HCT116 (cell line): Measurements from ENCODE around the gene RAMP2. TPM values are rescaled to one million over a fixed set of nuclear protein-coding genes. Genes with fewer than 3 reads are reported as not detected.

Experiments
- ATAC-seq: fragments of 200-7000 bp; cut with Tn5 transposase; 2 replicates; pipeline ENCODE4 v1.9.1; 2020; ENCODE audit warnings: mild to moderate bottlenecking, moderate library complexity
- BruUV-seq: library from RNA; stranded (reverse); fragments of 400-500 nt; replicated peaks from 2 replicates; lab custom pipeline; 2021; lab: Mats Ljungman, UMichigan
- CTCF ChIA-PET: fragments of 300-600 bp; sonication (Branson Sonifier 250); formaldehyde crosslinking; loops from one replicate; lab custom pipeline; 2021; ENCODE audit warnings: antibody characterized with exemption; lab: Charles Lee
- POLR2A ChIA-PET: fragments of 300-600, 350-600 bp; sonication (Branson Sonifier 250); formaldehyde crosslinking; loops from one replicate; lab custom pipeline; 2021; ENCODE audit warnings: antibody characterized with exemption; lab: Charles Lee
- RAD21 ChIA-PET, 2 experiments: fragments of 300-600 bp; sonication (Branson Sonifier 250); formaldehyde crosslinking; loops; one replicate each; lab custom pipeline; 2023; ENCODE audit warnings: low total read pairs in 2 of 2; ENCODE audit not compliant: uncharacterized antibody in 2 of 2, unreplicated experiment in 2 of 2, low non-redundant PET in 1 of 2; lab: Charles Lee
- DNase-seq: peaks from one replicate; pipeline ENCODE4 v3.0.0-alpha.2; 2010; ENCODE audit warnings: low read depth, low spot score
- H2AFZ ChIP-seq: fragments of 200-600 bp; shearing (Covaris generic), sonication (generic); 2 replicates; pipeline ENCODE4 v1.6.1; 2017; ENCODE audit warnings: low read depth, mixed run types, mixed read lengths, antibody characterized with exemption, low read length; ENCODE audit not compliant: poor library complexity, severe bottlenecking
- H3K27ac ChIP-seq: 2 replicates; pipeline ENCODE4 v1.5.1; 2012; ENCODE audit warnings: low read depth, low read length
- H3K27me3 ChIP-seq: fragments of 200-600 bp; sonication (generic); 2 replicates; pipeline ENCODE4 v1.6.1; 2016; ENCODE audit warnings: mixed run types, low read length, mixed read lengths; ENCODE audit not compliant: insufficient read depth
- H3K36me3 ChIP-seq, 2 experiments: fragments of 200-500 bp in 1 of 2; fragments of 200-600 bp in 1 of 2; sonication (Bioruptor generic) in 1 of 2; sonication (generic) in 1 of 2; 2 replicates each; pipeline versions ENCODE4 v1.5.1 to v1.6.1; 2014 to 2016; ENCODE audit warnings: low read length in 2 of 2, inconsistent platforms in 1 of 2, mixed read lengths in 1 of 2, mixed run types in 1 of 2; ENCODE audit not compliant: insufficient read depth in 2 of 2, control insufficient read depth in 1 of 2
- H3K4me1 ChIP-seq, 2 experiments: fragments of 200-600 bp in 1 of 2; sonication (generic) in 1 of 2; 2 replicates each; pipeline versions ENCODE4 v1.5.1 to v1.6.1; 2012 to 2017; ENCODE audit warnings: low read length in 2 of 2, inconsistent platforms in 1 of 2, mild to moderate bottlenecking in 1 of 2, mixed read lengths in 1 of 2, mixed run types in 1 of 2, moderate library complexity in 1 of 2; ENCODE audit not compliant: insufficient read depth in 2 of 2, control insufficient read depth in 1 of 2
- H3K4me2 ChIP-seq: fragments of 200-600 bp; sonication (generic); 2 replicates; pipeline ENCODE4 v1.6.1; 2017; ENCODE audit warnings: mixed run types, low read length, mixed read lengths
- H3K4me3 ChIP-seq, 2 experiments: fragments of 200-600 bp in 1 of 2; sonication (generic) in 1 of 2; replicated peaks in 1 of 2; 2 replicates each; pipeline ENCODE4 v1.5.1; 2011 to 2016; ENCODE audit warnings: low read length in 2 of 2, control low read depth in 1 of 2, low read depth in 1 of 2, mild to moderate bottlenecking in 1 of 2, mixed read lengths in 1 of 2, mixed run types in 1 of 2
- H3K79me2 ChIP-seq: fragments of 200-600 bp; sonication (generic); 2 replicates; pipeline ENCODE4 v1.6.1; 2017; ENCODE audit warnings: mild to moderate bottlenecking, mixed run types, low read length, moderate library complexity, mixed read lengths; ENCODE audit not compliant: insufficient read depth
- H3K9ac ChIP-seq: fragments of 200-600 bp; sonication (generic); 2 replicates; pipeline ENCODE4 v1.6.1; 2016; ENCODE audit warnings: low read length, mixed read lengths
- H3K9me2 ChIP-seq: fragments of 200-600 bp; sonication (generic), shearing (Covaris generic); 2 replicates; pipeline ENCODE4 v1.6.1; 2017; ENCODE audit warnings: mixed run types, mild to moderate bottlenecking, moderate library complexity; ENCODE audit not compliant: insufficient read depth
- H3K9me3 ChIP-seq, 2 experiments: fragments of 200-500 bp in 1 of 2; fragments of 200-600 bp in 1 of 2; sonication (Bioruptor generic) in 1 of 2; sonication (generic) in 1 of 2; 2 replicates each; pipeline ENCODE4 v1.6.1; 2014 to 2017; ENCODE audit warnings: low read length in 2 of 2, mixed read lengths in 2 of 2, inconsistent platforms in 1 of 2, low read depth in 1 of 2, mild to moderate bottlenecking in 1 of 2, mixed run types in 1 of 2, moderate library complexity in 1 of 2; ENCODE audit not compliant: control insufficient read depth in 1 of 2, insufficient read depth in 1 of 2
- H4K20me1 ChIP-seq: fragments of 200-600 bp; sonication (generic), shearing (Covaris generic); 2 replicates; pipeline ENCODE4 v1.6.1; 2017; ENCODE audit warnings: mixed run types, mild to moderate bottlenecking, moderate library complexity; ENCODE audit not compliant: insufficient read depth
- CBX3 ChIP-seq: IDR thresholded peaks from 2 replicates; pipeline ENCODE4 v1.6.1; 2012; ENCODE audit warnings: low read depth
- EGR1 ChIP-seq: IDR thresholded peaks from 2 replicates; pipeline ENCODE4 v1.6.1; 2012; ENCODE audit warnings: low read depth
- ELF1 ChIP-seq: IDR thresholded peaks from 2 replicates; pipeline ENCODE4 v1.6.1; 2012; ENCODE audit warnings: low read depth, borderline replicate concordance
- EZH2 ChIP-seq: fragments of 200-600 bp; sonication (generic); IDR thresholded peaks from 2 replicates; pipeline ENCODE4 v1.6.1; 2017; ENCODE audit warnings: antibody characterized with exemption, mixed run types
- JUND ChIP-seq: IDR thresholded peaks from 2 replicates; pipeline ENCODE4 v1.6.1; 2012
- POLR2A ChIP-seq: IDR thresholded peaks from 2 replicates; pipeline ENCODE4 v1.7.0; 2011; ENCODE audit warnings: borderline replicate concordance; ENCODE audit not compliant: insufficient read depth, insufficient read length; ENCODE audit errors: extremely low read depth
- POLR2AphosphoS5 ChIP-seq: IDR thresholded peaks from 2 replicates; pipeline ENCODE4 v1.6.1; 2011; ENCODE audit warnings: mild to moderate bottlenecking, low read depth, low read length, moderate library complexity
- SP1 ChIP-seq: IDR thresholded peaks from 2 replicates; pipeline ENCODE4 v1.6.1; 2012; ENCODE audit warnings: low read depth
- TCF7L2 ChIP-seq: IDR thresholded peaks from 2 replicates; pipeline ENCODE4 v1.7.0; 2011; ENCODE audit warnings: borderline replicate concordance, inconsistent platforms; ENCODE audit not compliant: insufficient read depth, insufficient read length; ENCODE audit errors: extremely low read depth
- YY1 ChIP-seq: IDR thresholded peaks from 2 replicates; pipeline ENCODE4 v1.6.1; 2011; ENCODE audit warnings: low read length, low read depth, moderate library complexity, mild to moderate bottlenecking; ENCODE audit not compliant: insufficient replicate concordance; ENCODE audit errors: extremely low read depth
- ZNF274 ChIP-seq: fragments of 200-500 bp; sonication (Bioruptor generic); IDR thresholded peaks from 2 replicates; pipeline ENCODE4 v1.6.1; 2014; ENCODE audit warnings: mild to moderate bottlenecking, low read depth, low read length, inconsistent platforms
- intact Hi-C: fragments of 100-400 bp; cut with micrococcal nuclease; formaldehyde crosslinking; loops from 2 replicates; pipeline ENCODE4 v1.10.0; 2022
- total RNA-seq: library from RNA; stranded (reverse); gene quantifications from one replicate; pipeline ENCODE4 v1.2.1, GENCODE V29; 2021; ENCODE audit not compliant: unreplicated experiment
- TF ChIP-seq, protein P1 (sequence below): IDR thresholded peaks from 2 replicates; pipeline ENCODE4 v1.6.1; 2012; ENCODE audit warnings: low read depth
- TF ChIP-seq, protein P2 (sequence below): IDR thresholded peaks from 2 replicates; pipeline ENCODE4 v1.6.1; 2011; ENCODE audit warnings: mild to moderate bottlenecking, low read length, moderate library complexity; ENCODE audit not compliant: insufficient replicate concordance; ENCODE audit errors: extremely low read depth
- TF ChIP-seq, protein P3 (sequence below), 3 experiments: fragments of 200-600 bp in 1 of 3; sonication (generic) in 1 of 3; IDR thresholded peaks in 2 of 3; conservative IDR thresholded peaks in 1 of 3; 2 replicates each; pipeline ENCODE4 v1.5.1; 2012 to 2017; ENCODE audit warnings: low read depth in 2 of 3, low read length in 2 of 3, antibody characterized with exemption in 1 of 3, borderline replicate concordance in 1 of 3, control low read depth in 1 of 3, mild to moderate bottlenecking in 1 of 3, mixed read lengths in 1 of 3, mixed run types in 1 of 3, moderate library complexity in 1 of 3; ENCODE audit not compliant: insufficient read depth in 1 of 3

Gene RAMP2
- total RNA-seq, 1 experiment from 2014 or later = not detected

DNA sequence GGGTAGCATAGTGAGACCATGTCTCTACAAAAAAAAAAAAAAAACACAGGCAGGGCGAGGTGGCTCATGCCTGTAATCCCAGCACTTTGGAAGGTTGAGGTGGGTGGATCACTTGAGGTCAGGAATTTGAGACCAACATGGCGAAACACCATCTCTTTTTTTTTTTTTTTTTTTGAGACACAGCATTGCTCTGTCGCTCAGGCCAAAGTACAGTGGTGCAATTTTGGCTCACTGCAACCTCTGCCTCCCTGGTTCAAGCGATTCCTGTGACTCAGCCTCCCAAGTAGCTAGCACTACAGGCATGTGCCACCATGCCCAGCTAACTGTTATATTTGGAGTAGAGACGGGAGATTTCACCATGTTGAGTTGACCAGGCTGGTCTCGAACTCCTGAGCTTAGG, 5.1 kb downstream of the RAMP2 start:
- Histone ChIP-seq H3K36me3 (no peaks in the 10 kb centered on the region), H3K27ac (no peak overlapping the region), H2AFZ (no peak overlapping the region), H3K4me1 (peaks cover 0 to 8% of the 10 kb centered on the region in 2 experiments; a peak in 3 of 4 replicates), H4K20me1 (no peaks in the 10 kb centered on the region), H3K4me3 (no peak overlapping the region), H3K27me3 (no peaks in the 10 kb centered on the region), H3K79me2 (no peaks in the 10 kb centered on the region), H3K9me2 (no peaks in the 10 kb centered on the region), H3K4me2 (no peak overlapping the region), H3K9ac (no peak overlapping the region), H3K9me3 (no peaks in the 10 kb centered on the region)
- DNase-seq (no peak), ATAC-seq (no peak)
- BruUV-seq = no TSS peak
- ChIA-PET RAD21 (interaction anchor here in 1 of 2 experiments (0.7 kb wide), 1 partner anchor 94 kb away, joined by 3 read pairs; no protein-coding TSS in a partner anchor), POLR2A (no interaction called here), CTCF (no interaction called here)
- intact Hi-C loops = no loop called here
- TF ChIP-seq EGR1 (no peak), YY1 (no peak), TCF7L2 (no peak), ELF1 (no peak), CBX3 (no peak), POLR2A (no peak), JUND (no peak), EZH2 (no peak), POLR2AphosphoS5 (no peak), SP1 (no peak), ZNF274 (no peak)
- TF ChIP-seq, protein P1, sequence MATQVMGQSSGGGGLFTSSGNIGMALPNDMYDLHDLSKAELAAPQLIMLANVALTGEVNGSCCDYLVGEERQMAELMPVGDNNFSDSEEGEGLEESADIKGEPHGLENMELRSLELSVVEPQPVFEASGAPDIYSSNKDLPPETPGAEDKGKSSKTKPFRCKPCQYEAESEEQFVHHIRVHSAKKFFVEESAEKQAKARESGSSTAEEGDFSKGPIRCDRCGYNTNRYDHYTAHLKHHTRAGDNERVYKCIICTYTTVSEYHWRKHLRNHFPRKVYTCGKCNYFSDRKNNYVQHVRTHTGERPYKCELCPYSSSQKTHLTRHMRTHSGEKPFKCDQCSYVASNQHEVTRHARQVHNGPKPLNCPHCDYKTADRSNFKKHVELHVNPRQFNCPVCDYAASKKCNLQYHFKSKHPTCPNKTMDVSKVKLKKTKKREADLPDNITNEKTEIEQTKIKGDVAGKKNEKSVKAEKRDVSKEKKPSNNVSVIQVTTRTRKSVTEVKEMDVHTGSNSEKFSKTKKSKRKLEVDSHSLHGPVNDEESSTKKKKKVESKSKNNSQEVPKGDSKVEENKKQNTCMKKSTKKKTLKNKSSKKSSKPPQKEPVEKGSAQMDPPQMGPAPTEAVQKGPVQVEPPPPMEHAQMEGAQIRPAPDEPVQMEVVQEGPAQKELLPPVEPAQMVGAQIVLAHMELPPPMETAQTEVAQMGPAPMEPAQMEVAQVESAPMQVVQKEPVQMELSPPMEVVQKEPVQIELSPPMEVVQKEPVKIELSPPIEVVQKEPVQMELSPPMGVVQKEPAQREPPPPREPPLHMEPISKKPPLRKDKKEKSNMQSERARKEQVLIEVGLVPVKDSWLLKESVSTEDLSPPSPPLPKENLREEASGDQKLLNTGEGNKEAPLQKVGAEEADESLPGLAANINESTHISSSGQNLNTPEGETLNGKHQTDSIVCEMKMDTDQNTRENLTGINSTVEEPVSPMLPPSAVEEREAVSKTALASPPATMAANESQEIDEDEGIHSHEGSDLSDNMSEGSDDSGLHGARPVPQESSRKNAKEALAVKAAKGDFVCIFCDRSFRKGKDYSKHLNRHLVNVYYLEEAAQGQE = no peak
- TF ChIP-seq, protein P2, sequence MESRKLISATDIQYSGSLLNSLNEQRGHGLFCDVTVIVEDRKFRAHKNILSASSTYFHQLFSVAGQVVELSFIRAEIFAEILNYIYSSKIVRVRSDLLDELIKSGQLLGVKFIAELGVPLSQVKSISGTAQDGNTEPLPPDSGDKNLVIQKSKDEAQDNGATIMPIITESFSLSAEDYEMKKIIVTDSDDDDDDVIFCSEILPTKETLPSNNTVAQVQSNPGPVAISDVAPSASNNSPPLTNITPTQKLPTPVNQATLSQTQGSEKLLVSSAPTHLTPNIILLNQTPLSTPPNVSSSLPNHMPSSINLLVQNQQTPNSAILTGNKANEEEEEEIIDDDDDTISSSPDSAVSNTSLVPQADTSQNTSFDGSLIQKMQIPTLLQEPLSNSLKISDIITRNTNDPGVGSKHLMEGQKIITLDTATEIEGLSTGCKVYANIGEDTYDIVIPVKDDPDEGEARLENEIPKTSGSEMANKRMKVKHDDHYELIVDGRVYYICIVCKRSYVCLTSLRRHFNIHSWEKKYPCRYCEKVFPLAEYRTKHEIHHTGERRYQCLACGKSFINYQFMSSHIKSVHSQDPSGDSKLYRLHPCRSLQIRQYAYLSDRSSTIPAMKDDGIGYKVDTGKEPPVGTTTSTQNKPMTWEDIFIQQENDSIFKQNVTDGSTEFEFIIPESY = no peak
- TF ChIP-seq, protein P3, sequence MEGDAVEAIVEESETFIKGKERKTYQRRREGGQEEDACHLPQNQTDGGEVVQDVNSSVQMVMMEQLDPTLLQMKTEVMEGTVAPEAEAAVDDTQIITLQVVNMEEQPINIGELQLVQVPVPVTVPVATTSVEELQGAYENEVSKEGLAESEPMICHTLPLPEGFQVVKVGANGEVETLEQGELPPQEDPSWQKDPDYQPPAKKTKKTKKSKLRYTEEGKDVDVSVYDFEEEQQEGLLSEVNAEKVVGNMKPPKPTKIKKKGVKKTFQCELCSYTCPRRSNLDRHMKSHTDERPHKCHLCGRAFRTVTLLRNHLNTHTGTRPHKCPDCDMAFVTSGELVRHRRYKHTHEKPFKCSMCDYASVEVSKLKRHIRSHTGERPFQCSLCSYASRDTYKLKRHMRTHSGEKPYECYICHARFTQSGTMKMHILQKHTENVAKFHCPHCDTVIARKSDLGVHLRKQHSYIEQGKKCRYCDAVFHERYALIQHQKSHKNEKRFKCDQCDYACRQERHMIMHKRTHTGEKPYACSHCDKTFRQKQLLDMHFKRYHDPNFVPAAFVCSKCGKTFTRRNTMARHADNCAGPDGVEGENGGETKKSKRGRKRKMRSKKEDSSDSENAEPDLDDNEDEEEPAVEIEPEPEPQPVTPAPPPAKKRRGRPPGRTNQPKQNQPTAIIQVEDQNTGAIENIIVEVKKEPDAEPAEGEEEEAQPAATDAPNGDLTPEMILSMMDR (IDR thresholded peaks at IDR 0.05 in 2 of 3, conservative IDR thresholded peaks at IDR 0.05 in 1 of 3; ENCODE audit: borderline replicate concordance in 1 of 3, insufficient read depth in 1 of 3, low read depth in 2 of 3, low read length in 2 of 3) = no peak
